CD4-positive, alpha-beta memory T cell (primary cell): ENCODE results near the gene TYMP. TPM values are rescaled to one million over a fixed set of nuclear protein-coding genes. Genes with fewer than 3 reads are reported as not detected.

Experiments used
- CTCF ChIA-PET: fragments of 350-600 bp; sonication (Branson Sonifier 250); formaldehyde crosslinking; loops from one replicate; lab custom pipeline; 2021; ENCODE audit warnings: inconsistent platforms; ENCODE audit not compliant: partially characterized antibody; lab: Charles Lee
- POLR2A ChIA-PET: fragments of 350-600 bp; sonication (Branson Sonifier 250); formaldehyde crosslinking; loops from one replicate; lab custom pipeline; 2021; ENCODE audit not compliant: partially characterized antibody; lab: Charles Lee
- DNase-seq, 5 donors: peaks; one replicate each; pipeline versions ENCODE4 v3.0.0 to v3.0.0-alpha.2; 2020 to 2022; ENCODE audit warnings: mixed read lengths in 1 of 5
- H3K27ac ChIP-seq: one replicate; pipeline ENCODE4 v1.7.0; 2013; ENCODE audit warnings: low read depth, low read length
- H3K27me3 ChIP-seq: 2 replicates; pipeline ENCODE4 v1.7.0; 2013; ENCODE audit warnings: mild to moderate bottlenecking, low read length, moderate library complexity; ENCODE audit not compliant: insufficient read depth
- H3K36me3 ChIP-seq: 2 replicates; pipeline ENCODE4 v1.7.0; 2013; ENCODE audit warnings: mild to moderate bottlenecking, low read length, moderate library complexity; ENCODE audit not compliant: insufficient read depth
- H3K4me1 ChIP-seq: 2 replicates; pipeline ENCODE4 v1.7.0; 2013; ENCODE audit warnings: mild to moderate bottlenecking, low read length, moderate library complexity; ENCODE audit not compliant: insufficient read depth
- H3K4me3 ChIP-seq, 2 donors: one replicate each; pipeline ENCODE4 v1.7.0; 2013; ENCODE audit warnings: low read length in 2 of 2, mild to moderate bottlenecking in 1 of 2
- H3K9me3 ChIP-seq, 2 donors: one replicate each; pipeline ENCODE4 v1.7.0; 2013; ENCODE audit warnings: low read length in 2 of 2, control low read depth in 1 of 2; ENCODE audit not compliant: control insufficient read depth in 1 of 2
- H3K27ac Mint-ChIP-seq, 7 donors: one replicate each; pipeline ENCODE4 v1.8.0; 2020 to 2021; ENCODE audit warnings: mixed read lengths in 7 of 7, mild to moderate bottlenecking in 6 of 7, inconsistent platforms in 3 of 7, moderate library complexity in 3 of 7
- H3K27me3 Mint-ChIP-seq, 2 donors: one replicate each; pipeline ENCODE4 v1.8.0; 2020 to 2021; ENCODE audit warnings: mixed read lengths in 2 of 2
- H3K36me3 Mint-ChIP-seq, 2 donors: one replicate each; pipeline ENCODE4 v1.8.0; 2020 to 2021; ENCODE audit warnings: mixed read lengths in 2 of 2, inconsistent platforms in 1 of 2, mild to moderate bottlenecking in 1 of 2
- H3K4me1 Mint-ChIP-seq, 4 donors: one replicate each; pipeline ENCODE4 v1.8.0; 2020 to 2021; ENCODE audit warnings: mixed read lengths in 4 of 4, mild to moderate bottlenecking in 1 of 4
- H3K4me3 Mint-ChIP-seq, 8 donors: one replicate each; pipeline ENCODE4 v1.8.0; 2020 to 2021; ENCODE audit warnings: mixed read lengths in 8 of 8, mild to moderate bottlenecking in 7 of 8, moderate library complexity in 6 of 8, inconsistent platforms in 3 of 8
- H3K9me3 Mint-ChIP-seq, 8 donors: one replicate each; pipeline ENCODE4 v1.8.0; 2020 to 2021; ENCODE audit warnings: mixed read lengths in 8 of 8, mild to moderate bottlenecking in 5 of 8, inconsistent platforms in 3 of 8, moderate library complexity in 1 of 8
- intact Hi-C: fragments of 100-400 bp; cut with micrococcal nuclease; formaldehyde crosslinking; loops from one replicate; pipeline ENCODE4 v1.15.1; 2023
- polyA plus RNA-seq, 2 donors: library from polyadenylated mRNA; unstranded; fragments of 300-500 nt; fragmentation: Illumina TruSeq; gene quantifications; one replicate each; pipeline ENCODE4 v1.2.3, GENCODE V29; 2021
- total RNA-seq, 2 experiments: library from RNA; stranded (reverse); gene quantifications; one replicate each; pipeline ENCODE4 v1.2.3, GENCODE V29; 2021

TYMP gene
- 10 to 100 TPM; 15.7 to 18.0 TPM for total RNA-seq
- polyA plus RNA-seq = 10 to 100 TPM; 22.0 to 30.9 TPM

- Mint-ChIP-seq H3K27me3 (no peaks in the 10 kb centered on the region), H3K36me3 (peaks cover 0 to 3% of the 10 kb centered on the region in 2 donors), H3K27ac (peak within 1 kb of the TSS; percentile 96 to 99 (median 97)), H3K4me1 (peaks cover 15 to 54% (median 38%) of the 10 kb centered on the region in 4 donors), H3K4me3 (peak within 1 kb of the TSS; percentile 89 to 95 (median 92)), H3K9me3 (peaks cover 0 to 2% (median 0%) of the 10 kb centered on the region in 8 donors)
- intact Hi-C loops = loop anchor here (5.0 kb wide), 2 partner anchors 288 to 338 kb away; no protein-coding TSS in a partner anchor
- CTCF ChIA-PET = interaction anchor here (5.1 kb wide), 1 partner anchor 9 kb away, joined by 135 read pairs; no protein-coding TSS in a partner anchor
- H3K27me3 ChIP-seq = no peaks in the 10 kb centered on the region
- H3K36me3 ChIP-seq = no peaks in the 10 kb centered on the region
- H3K4me3 ChIP-seq = peak within 1 kb of the TSS; percentile 76 to 94
- POLR2A ChIA-PET = interaction anchor here (1.0 to 9.5 kb wide), 12 partner anchors 8 to 284 kb away, joined by 3 to 321 read pairs (median 11); partner anchors contain the start of genes ARSA, CHKB, HDAC10 and KLHDC7B
- H3K9me3 ChIP-seq = no peaks in the 10 kb centered on the region
- DNase-seq = peak; percentile 55 to 65 (median 59)
- peak within 1 kb of the TSS; percentile 96 for H3K27ac ChIP-seq
- peaks cover 55% of the 10 kb centered on the region for H3K4me1 ChIP-seq
Measured at GRCh38 chr22:50529897-50530579, at the start of gene TYMP. Gene TYMP (minus strand): TSS chr22:50530012. CDS start chr22:50529709, 303 bp downstream.

GRCh38 chr22:50578776-50579310 lies 49.0 kb upstream of the TYMP start:
- Histone ChIP-seq H3K27me3 (no peaks in the 10 kb centered on the region), H3K27ac (no peak overlapping the region), H3K36me3 (no peaks in the 10 kb centered on the region), H3K4me1 (peaks cover 25% of the 10 kb centered on the region), H3K9me3 (no peaks in the 10 kb centered on the region), H3K4me3 (no peak overlapping the region)
- peaks cover 9 to 49% (median 19%) of the 10 kb centered on the region in 4 donors for H3K4me1 Mint-ChIP-seq
- POLR2A ChIA-PET = interaction anchor here (0.9 to 7.4 kb wide), 5 partner anchors 14 to 53 kb away, joined by 5 to 65 read pairs (median 7); partner anchors contain the start of genes SCO2 and SYCE3
- no peaks in the 10 kb centered on the region for H3K27me3 Mint-ChIP-seq
- H3K4me3 Mint-ChIP-seq = no peak overlapping the region
- DNase-seq = no peak
- H3K27ac Mint-ChIP-seq = no peak overlapping the region
- no peaks in the 10 kb centered on the region for H3K9me3 Mint-ChIP-seq
- peaks cover 7 to 17% of the 10 kb centered on the region in 2 donors for H3K36me3 Mint-ChIP-seq
- intact Hi-C loops = no loop called here
- CTCF ChIA-PET = no interaction called here

GRCh38 chr22:50577987-50578775 lies 48.4 kb upstream of the TYMP start, which contains the start of gene CPT1B:
Gene CPT1B (minus strand): TSS chr22:50578427. CDS start chr22:50577915, 512 bp downstream.
- Mint-ChIP-seq H3K4me3 (peak within 1 kb of the TSS in 1 of 8 donors; percentile 57), H3K4me1 (peaks cover 3 to 43% (median 14%) of the 10 kb centered on the region in 4 donors), H3K27ac (peak within 1 kb of the TSS in 2 of 7 donors; percentile 23 to 52), H3K36me3 (peaks cover 7 to 15% of the 10 kb centered on the region in 2 donors), H3K9me3 (no peaks in the 10 kb centered on the region), H3K27me3 (no peaks in the 10 kb centered on the region)
- H3K4me1 ChIP-seq = peaks cover 19% of the 10 kb centered on the region
- POLR2A ChIA-PET = interaction anchor here (0.6 to 7.4 kb wide), 11 partner anchors 14 to 69 kb away, joined by 3 to 65 read pairs (median 5); partner anchors contain the start of genes SCO2, SYCE3 and TYMP
- no peak within 1 kb of the TSS for H3K4me3 ChIP-seq
- intact Hi-C loops = no loop called here
- no peaks in the 10 kb centered on the region for H3K27me3 ChIP-seq
- H3K9me3 ChIP-seq = no peaks in the 10 kb centered on the region
- DNase-seq = no peak
- CTCF ChIA-PET = interaction anchor here (2.5 kb wide), 1 partner anchor 15 kb away, joined by 10 read pairs; the partner anchor contains the start of gene SYCE3
- H3K36me3 ChIP-seq = no peaks in the 10 kb centered on the region
- H3K27ac ChIP-seq = no peak within 1 kb of the TSS

GRCh38 chr22:50577697-50577986 lies 47.8 kb upstream of the TYMP start:
- Histone ChIP-seq H3K9me3 (no peaks in the 10 kb centered on the region), H3K27ac (no peak overlapping the region), H3K36me3 (no peaks in the 10 kb centered on the region), H3K4me1 (peaks cover 19% of the 10 kb centered on the region), H3K4me3 (no peak overlapping the region), H3K27me3 (no peaks in the 10 kb centered on the region)
- peaks cover 8 to 13% of the 10 kb centered on the region in 2 donors for H3K36me3 Mint-ChIP-seq
- peaks cover 3 to 38% (median 14%) of the 10 kb centered on the region in 4 donors for H3K4me1 Mint-ChIP-seq
- peak overlapping the region in 1 of 8 donors; percentile 57 for H3K4me3 Mint-ChIP-seq
- no peaks in the 10 kb centered on the region for H3K9me3 Mint-ChIP-seq
- H3K27ac Mint-ChIP-seq = peak overlapping the region in 1 of 7 donors; percentile 52
- CTCF ChIA-PET = interaction anchor here (2.5 kb wide), 1 partner anchor 14 kb away, joined by 10 read pairs; the partner anchor contains the start of gene SYCE3
- POLR2A ChIA-PET = interaction anchor here (0.6 to 7.4 kb wide), 10 partner anchors 10 to 123 kb away, joined by 3 to 65 read pairs (median 4); partner anchors contain the start of genes SCO2, SYCE3 and TYMP
- H3K27me3 Mint-ChIP-seq = no peaks in the 10 kb centered on the region
- DNase-seq = no peak
- intact Hi-C loops = no loop called here

- Histone ChIP-seq H3K9me3 (no peaks in the 10 kb centered on the region), H3K36me3 (no peaks in the 10 kb centered on the region), H3K4me3 (no peak overlapping the region), H3K27me3 (no peaks in the 10 kb centered on the region), H3K4me1 (peaks cover 18% of the 10 kb centered on the region), H3K27ac (no peak overlapping the region)
- H3K4me1 Mint-ChIP-seq = peaks cover 3 to 35% (median 14%) of the 10 kb centered on the region in 4 donors
- no peaks in the 10 kb centered on the region for H3K27me3 Mint-ChIP-seq
- ChIA-PET CTCF (interaction anchor here (2.5 kb wide), 1 partner anchor 14 kb away, joined by 10 read pairs; the partner anchor contains the start of gene SYCE3), POLR2A (interaction anchor here (0.6 to 7.4 kb wide), 10 partner anchors 10 to 122 kb away, joined by 3 to 65 read pairs (median 4); partner anchors contain the start of genes LMF2, NCAPH2, SCO2 and SYCE3)
- H3K9me3 Mint-ChIP-seq = no peaks in the 10 kb centered on the region
- H3K27ac Mint-ChIP-seq = peak overlapping the region in 2 of 7 donors; percentile 23 to 52
- DNase-seq = no peak
- H3K4me3 Mint-ChIP-seq = peak overlapping the region in 1 of 8 donors; percentile 57
- intact Hi-C loops = no loop called here
- peaks cover 10 to 17% of the 10 kb centered on the region in 2 donors for H3K36me3 Mint-ChIP-seq
Measured at GRCh38 chr22:50576806-50577696, 47.2 kb upstream of the TYMP start.

- intact Hi-C loops = no loop called here
- no peak overlapping the region for H3K27ac ChIP-seq
- Mint-ChIP-seq H3K4me3 (no peak overlapping the region), H3K4me1 (peaks cover 3 to 25% (median 10%) of the 10 kb centered on the region in 4 donors), H3K9me3 (no peaks in the 10 kb centered on the region), H3K36me3 (peaks cover 10 to 20% of the 10 kb centered on the region in 2 donors), H3K27ac (no peak overlapping the region), H3K27me3 (no peaks in the 10 kb centered on the region)
- no peaks in the 10 kb centered on the region for H3K9me3 ChIP-seq
- DNase-seq = no peak
- H3K4me3 ChIP-seq = no peak overlapping the region
- H3K4me1 ChIP-seq = peaks cover 8% of the 10 kb centered on the region
- ChIA-PET POLR2A (interaction anchor here (1.5 to 7.4 kb wide), 4 partner anchors 12 to 68 kb away, joined by 3 to 65 read pairs (median 8); partner anchors contain the start of genes LMF2, NCAPH2 and SYCE3), CTCF (interaction anchor here (2.5 kb wide), 1 partner anchor 13 kb away, joined by 10 read pairs; the partner anchor contains the start of gene SYCE3)
- peaks cover under 1% of the 10 kb centered on the region for H3K36me3 ChIP-seq
- H3K27me3 ChIP-seq = no peaks in the 10 kb centered on the region
Measured at GRCh38 chr22:50576070-50576469, 46.3 kb upstream of the TYMP start.
